WTC11 (cell line): Measurements from ENCODE around the gene SPPL2B. TPM values are rescaled to one million over a fixed set of nuclear protein-coding genes. Genes with fewer than 3 reads are reported as not detected.

ENCODE experiments used
- ATAC-seq: fragments of 200-7000 bp; cut with Tn5 transposase; 2 replicates; pipeline ENCODE4 v1.10.0; 2021; ENCODE audit warnings: mild to moderate bottlenecking, moderate library complexity
- CTCF ChIA-PET: fragments of 300-600 bp; sonication (Branson Sonifier 250); formaldehyde crosslinking; loops from one replicate; lab custom pipeline; 2021; ENCODE audit warnings: antibody characterized with exemption; lab: Charles Lee
- POLR2A ChIA-PET: fragments of 350-600 bp; sonication (Branson Sonifier 250); formaldehyde crosslinking; loops from one replicate; lab custom pipeline; 2021; ENCODE audit warnings: antibody characterized with exemption; lab: Charles Lee
- DNase-seq: peaks from one replicate; pipeline ENCODE4 v3.0.0; 2021; ENCODE audit warnings: low spot score
- H3K27ac Mint-ChIP-seq: 2 replicates; pipeline ENCODE4 v1.8.0; 2021; ENCODE audit warnings: mixed read lengths
- H3K27me3 Mint-ChIP-seq: 2 replicates; pipeline ENCODE4 v1.8.0; 2021; ENCODE audit warnings: low read depth, mild to moderate bottlenecking, moderate library complexity, mixed read lengths
- H3K36me3 Mint-ChIP-seq: 2 replicates; pipeline ENCODE4 v1.8.0; 2021; ENCODE audit warnings: mixed read lengths
- H3K4me1 Mint-ChIP-seq: 2 replicates; pipeline ENCODE4 v1.8.0; 2022; ENCODE audit warnings: mixed read lengths
- H3K4me3 Mint-ChIP-seq: 2 replicates; pipeline ENCODE4 v1.8.0; 2021; ENCODE audit warnings: mild to moderate bottlenecking, moderate library complexity, mixed read lengths
- H3K9me3 Mint-ChIP-seq: 2 replicates; pipeline ENCODE4 v1.8.0; 2021; ENCODE audit warnings: mixed read lengths
- ESRRA ChIP-seq: sonication (generic); formaldehyde crosslinking; IDR thresholded peaks from 2 replicates; pipeline ENCODE4 v1.8.1; 2022; ENCODE audit warnings: mild to moderate bottlenecking, missing genetic modification reagents, borderline replicate concordance
- FOXK1 ChIP-seq: sonication (generic); formaldehyde crosslinking; IDR thresholded peaks from 2 replicates; pipeline ENCODE4 v1.8.0; 2022; ENCODE audit warnings: mild to moderate bottlenecking, moderate library complexity, missing genetic modification reagents
- GTF2I ChIP-seq: fragments of 250-450 bp; sonication (Bioruptor Pico); conservative IDR thresholded peaks from 2 replicates; pipeline ENCODE4 v1.4.0; 2021; ENCODE audit warnings: mild to moderate bottlenecking
- KAT7 ChIP-seq: sonication (generic); formaldehyde crosslinking; IDR thresholded peaks from 2 replicates; pipeline ENCODE4 v1.8.1; 2023; ENCODE audit warnings: missing genetic modification reagents, mild to moderate bottlenecking, borderline replicate concordance
- PRDM15 ChIP-seq: sonication (generic); formaldehyde crosslinking; IDR thresholded peaks from 2 replicates; pipeline ENCODE4 v1.8.0; 2022; ENCODE audit warnings: missing genetic modification reagents
- RORB ChIP-seq: fragments of 250-450 bp; sonication (Bioruptor Pico); IDR thresholded peaks from 2 replicates; pipeline ENCODE4 v1.9.0; 2021; ENCODE audit warnings: mild to moderate bottlenecking
- SP1 ChIP-seq: sonication (generic); formaldehyde crosslinking; conservative IDR thresholded peaks from 2 replicates; pipeline ENCODE4 v1.8.1; 2022; ENCODE audit warnings: missing genetic modification reagents
- ZBTB21 ChIP-seq: sonication (generic); formaldehyde crosslinking; IDR thresholded peaks from 2 replicates; pipeline ENCODE4 v1.8.1; 2023; ENCODE audit warnings: mild to moderate bottlenecking, missing genetic modification reagents, borderline replicate concordance
- ZNF121 ChIP-seq: sonication (generic); formaldehyde crosslinking; IDR thresholded peaks from 2 replicates; pipeline ENCODE4 v1.8.0; 2023; ENCODE audit warnings: missing genetic modification reagents
- ZNF138 ChIP-seq: sonication (generic); formaldehyde crosslinking; conservative IDR thresholded peaks from 2 replicates; pipeline ENCODE4 v1.8.1; 2022; ENCODE audit warnings: mild to moderate bottlenecking, moderate library complexity, missing genetic modification reagents
- ZNF423 ChIP-seq: fragments of 250-450 bp; sonication (Bioruptor Pico); IDR thresholded peaks from 2 replicates; pipeline ENCODE4 v2.1.2; 2022; ENCODE audit warnings: mild to moderate bottlenecking, moderate library complexity
- total RNA-seq: library from RNA; stranded (reverse); gene quantifications from 3 replicates; pipeline ENCODE4 v1.2.3, GENCODE V29; 2021
- TF ChIP-seq, protein P1 (sequence below): sonication (generic); formaldehyde crosslinking; IDR thresholded peaks from 2 replicates; pipeline ENCODE4 v1.8.0; 2023; ENCODE audit warnings: missing genetic modification reagents, mild to moderate bottlenecking, borderline replicate concordance
- TF ChIP-seq, protein P2 (sequence below): sonication (generic); formaldehyde crosslinking; IDR thresholded peaks from 2 replicates; pipeline ENCODE4 v1.8.1; 2022; ENCODE audit warnings: mild to moderate bottlenecking, missing genetic modification reagents, moderate library complexity, borderline replicate concordance
- TF ChIP-seq, protein P3 (sequence below): fragments of 250-450 bp; sonication (Bioruptor Pico); IDR thresholded peaks from 2 replicates; pipeline ENCODE4 v1.8.0; 2021; ENCODE audit warnings: mild to moderate bottlenecking
- TF ChIP-seq, protein P4 (sequence below): sonication (generic); formaldehyde crosslinking; IDR thresholded peaks from 2 replicates; pipeline ENCODE4 v1.8.1; 2022; ENCODE audit warnings: low read depth, mild to moderate bottlenecking, moderate library complexity, missing genetic modification reagents, borderline replicate concordance
- TF ChIP-seq, protein P5 (sequence below): sonication (generic); formaldehyde crosslinking; IDR thresholded peaks from 2 replicates; pipeline ENCODE4 v1.8.1; 2023; ENCODE audit warnings: mild to moderate bottlenecking, missing genetic modification reagents
- TF ChIP-seq, protein P6 (sequence below): sonication (generic); formaldehyde crosslinking; IDR thresholded peaks from 2 replicates; pipeline ENCODE4 v1.8.1; 2022; ENCODE audit warnings: missing genetic modification reagents, borderline replicate concordance

SPPL2B gene
- total RNA-seq, 1 experiment from 2014 or later = 117 TPM

DNA sequence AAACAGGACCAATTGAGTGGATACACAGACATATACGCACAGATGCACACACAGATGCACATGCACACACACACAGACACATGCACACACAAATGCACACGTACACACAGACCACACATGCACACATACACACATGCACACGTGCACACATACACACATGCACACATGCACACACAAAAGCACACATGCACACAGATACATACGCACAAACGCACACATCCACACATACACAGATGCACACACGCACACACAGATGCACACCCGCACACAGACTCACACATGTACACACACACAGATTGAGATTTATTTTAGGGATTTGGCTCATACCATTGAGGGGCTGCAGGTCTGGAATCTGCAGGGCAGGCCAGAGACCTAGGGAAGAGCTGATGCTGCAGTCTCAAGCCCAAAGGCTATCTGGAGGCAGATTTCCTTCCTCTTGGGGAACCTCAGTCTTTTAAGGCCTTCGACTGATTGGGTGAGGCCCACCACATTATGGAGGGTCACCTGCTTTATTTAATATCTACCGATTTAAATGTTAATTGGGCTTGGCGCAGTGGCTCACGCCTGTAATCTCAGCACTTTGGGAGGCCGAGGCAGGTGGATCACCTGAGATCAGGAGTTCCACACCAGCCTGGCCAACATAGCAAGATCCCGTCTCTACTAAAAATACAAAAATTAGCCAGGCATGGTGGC, 54.2 kb downstream of the SPPL2B start:
- DNase-seq = no peak
- peak; percentile 84 for TF ChIP-seq GTF2I
- peak; percentile 63; the same call in 1 of the 2 replicates for TF ChIP-seq ZNF121 (CRISPR knock-in tag)
- no peak for TF ChIP-seq KAT7 (CRISPR knock-in tag)
- TF ChIP-seq, all 79 proteins: peak for 2
- CTCF ChIA-PET = no interaction called here
- Mint-ChIP-seq H3K36me3 (peaks cover 9% of the 10 kb centered on the region), H3K27me3 (peaks cover 14% of the 10 kb centered on the region), H3K27ac (no peak overlapping the region), H3K4me3 (no peak overlapping the region), H3K4me1 (peaks cover 3% of the 10 kb centered on the region; the same call in 1 of the 2 replicates), H3K9me3 (peaks cover 34% of the 10 kb centered on the region)
- POLR2A ChIA-PET = no interaction called here
- ATAC-seq = no peak

- peaks cover 16% of the 10 kb centered on the region for H3K9me3 Mint-ChIP-seq
- peak overlapping the region; percentile 80 for H3K27ac Mint-ChIP-seq
- peak overlapping the region; percentile 48 for H3K4me3 Mint-ChIP-seq
- H3K27me3 Mint-ChIP-seq = peaks cover 9% of the 10 kb centered on the region
- peaks cover 3% of the 10 kb centered on the region; the same call in 1 of the 2 replicates for H3K4me1 Mint-ChIP-seq
- DNase-seq (peak; percentile 84), ATAC-seq (peak; percentile 94)
- CTCF ChIA-PET = interaction anchor here (0.6 to 1.8 kb wide), 10 partner anchors 11 to 364 kb away, joined by 3 to 10 read pairs (median 4); no protein-coding TSS in a partner anchor
- POLR2A ChIA-PET = interaction anchor here (0.9 kb wide), 1 partner anchor 91 kb away, joined by 3 read pairs; the partner anchor contains the start of gene GADD45B
- H3K36me3 Mint-ChIP-seq = no peaks in the 10 kb centered on the region
- TF ChIP-seq, protein P1, sequence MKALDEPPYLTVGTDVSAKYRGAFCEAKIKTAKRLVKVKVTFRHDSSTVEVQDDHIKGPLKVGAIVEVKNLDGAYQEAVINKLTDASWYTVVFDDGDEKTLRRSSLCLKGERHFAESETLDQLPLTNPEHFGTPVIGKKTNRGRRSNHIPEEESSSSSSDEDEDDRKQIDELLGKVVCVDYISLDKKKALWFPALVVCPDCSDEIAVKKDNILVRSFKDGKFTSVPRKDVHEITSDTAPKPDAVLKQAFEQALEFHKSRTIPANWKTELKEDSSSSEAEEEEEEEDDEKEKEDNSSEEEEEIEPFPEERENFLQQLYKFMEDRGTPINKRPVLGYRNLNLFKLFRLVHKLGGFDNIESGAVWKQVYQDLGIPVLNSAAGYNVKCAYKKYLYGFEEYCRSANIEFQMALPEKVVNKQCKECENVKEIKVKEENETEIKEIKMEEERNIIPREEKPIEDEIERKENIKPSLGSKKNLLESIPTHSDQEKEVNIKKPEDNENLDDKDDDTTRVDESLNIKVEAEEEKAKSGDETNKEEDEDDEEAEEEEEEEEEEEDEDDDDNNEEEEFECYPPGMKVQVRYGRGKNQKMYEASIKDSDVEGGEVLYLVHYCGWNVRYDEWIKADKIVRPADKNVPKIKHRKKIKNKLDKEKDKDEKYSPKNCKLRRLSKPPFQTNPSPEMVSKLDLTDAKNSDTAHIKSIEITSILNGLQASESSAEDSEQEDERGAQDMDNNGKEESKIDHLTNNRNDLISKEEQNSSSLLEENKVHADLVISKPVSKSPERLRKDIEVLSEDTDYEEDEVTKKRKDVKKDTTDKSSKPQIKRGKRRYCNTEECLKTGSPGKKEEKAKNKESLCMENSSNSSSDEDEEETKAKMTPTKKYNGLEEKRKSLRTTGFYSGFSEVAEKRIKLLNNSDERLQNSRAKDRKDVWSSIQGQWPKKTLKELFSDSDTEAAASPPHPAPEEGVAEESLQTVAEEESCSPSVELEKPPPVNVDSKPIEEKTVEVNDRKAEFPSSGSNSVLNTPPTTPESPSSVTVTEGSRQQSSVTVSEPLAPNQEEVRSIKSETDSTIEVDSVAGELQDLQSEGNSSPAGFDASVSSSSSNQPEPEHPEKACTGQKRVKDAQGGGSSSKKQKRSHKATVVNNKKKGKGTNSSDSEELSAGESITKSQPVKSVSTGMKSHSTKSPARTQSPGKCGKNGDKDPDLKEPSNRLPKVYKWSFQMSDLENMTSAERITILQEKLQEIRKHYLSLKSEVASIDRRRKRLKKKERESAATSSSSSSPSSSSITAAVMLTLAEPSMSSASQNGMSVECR (CRISPR knock-in tag) = no peak
- TF ChIP-seq ZNF121 (CRISPR knock-in tag) (peak; percentile 89), ZBTB21 (CRISPR knock-in tag) (no peak), ZNF423 (CRISPR knock-in tag) (no peak), RORB (CRISPR knock-in tag) (no peak), ESRRA (CRISPR knock-in tag) (no peak), SP1 (peak; percentile 65), PRDM15 (no peak), ZNF138 (CRISPR knock-in tag) (no peak), FOXK1 (CRISPR knock-in tag) (0 out of 2 replicates have a peak, but pooled peaks have one; percentile 31)
- TF ChIP-seq, protein P2, sequence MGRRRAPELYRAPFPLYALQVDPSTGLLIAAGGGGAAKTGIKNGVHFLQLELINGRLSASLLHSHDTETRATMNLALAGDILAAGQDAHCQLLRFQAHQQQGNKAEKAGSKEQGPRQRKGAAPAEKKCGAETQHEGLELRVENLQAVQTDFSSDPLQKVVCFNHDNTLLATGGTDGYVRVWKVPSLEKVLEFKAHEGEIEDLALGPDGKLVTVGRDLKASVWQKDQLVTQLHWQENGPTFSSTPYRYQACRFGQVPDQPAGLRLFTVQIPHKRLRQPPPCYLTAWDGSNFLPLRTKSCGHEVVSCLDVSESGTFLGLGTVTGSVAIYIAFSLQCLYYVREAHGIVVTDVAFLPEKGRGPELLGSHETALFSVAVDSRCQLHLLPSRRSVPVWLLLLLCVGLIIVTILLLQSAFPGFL (CRISPR knock-in tag) = no peak
- TF ChIP-seq, protein P3, sequence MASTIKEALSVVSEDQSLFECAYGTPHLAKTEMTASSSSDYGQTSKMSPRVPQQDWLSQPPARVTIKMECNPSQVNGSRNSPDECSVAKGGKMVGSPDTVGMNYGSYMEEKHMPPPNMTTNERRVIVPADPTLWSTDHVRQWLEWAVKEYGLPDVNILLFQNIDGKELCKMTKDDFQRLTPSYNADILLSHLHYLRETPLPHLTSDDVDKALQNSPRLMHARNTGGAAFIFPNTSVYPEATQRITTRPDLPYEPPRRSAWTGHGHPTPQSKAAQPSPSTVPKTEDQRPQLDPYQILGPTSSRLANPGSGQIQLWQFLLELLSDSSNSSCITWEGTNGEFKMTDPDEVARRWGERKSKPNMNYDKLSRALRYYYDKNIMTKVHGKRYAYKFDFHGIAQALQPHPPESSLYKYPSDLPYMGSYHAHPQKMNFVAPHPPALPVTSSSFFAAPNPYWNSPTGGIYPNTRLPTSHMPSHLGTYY (CRISPR knock-in tag) = no peak
- TF ChIP-seq, protein P4, sequence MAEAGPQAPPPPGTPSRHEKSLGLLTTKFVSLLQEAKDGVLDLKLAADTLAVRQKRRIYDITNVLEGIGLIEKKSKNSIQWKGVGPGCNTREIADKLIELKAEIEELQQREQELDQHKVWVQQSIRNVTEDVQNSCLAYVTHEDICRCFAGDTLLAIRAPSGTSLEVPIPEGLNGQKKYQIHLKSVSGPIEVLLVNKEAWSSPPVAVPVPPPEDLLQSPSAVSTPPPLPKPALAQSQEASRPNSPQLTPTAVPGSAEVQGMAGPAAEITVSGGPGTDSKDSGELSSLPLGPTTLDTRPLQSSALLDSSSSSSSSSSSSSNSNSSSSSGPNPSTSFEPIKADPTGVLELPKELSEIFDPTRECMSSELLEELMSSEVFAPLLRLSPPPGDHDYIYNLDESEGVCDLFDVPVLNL (CRISPR knock-in tag) = no peak
- TF ChIP-seq, protein P5, sequence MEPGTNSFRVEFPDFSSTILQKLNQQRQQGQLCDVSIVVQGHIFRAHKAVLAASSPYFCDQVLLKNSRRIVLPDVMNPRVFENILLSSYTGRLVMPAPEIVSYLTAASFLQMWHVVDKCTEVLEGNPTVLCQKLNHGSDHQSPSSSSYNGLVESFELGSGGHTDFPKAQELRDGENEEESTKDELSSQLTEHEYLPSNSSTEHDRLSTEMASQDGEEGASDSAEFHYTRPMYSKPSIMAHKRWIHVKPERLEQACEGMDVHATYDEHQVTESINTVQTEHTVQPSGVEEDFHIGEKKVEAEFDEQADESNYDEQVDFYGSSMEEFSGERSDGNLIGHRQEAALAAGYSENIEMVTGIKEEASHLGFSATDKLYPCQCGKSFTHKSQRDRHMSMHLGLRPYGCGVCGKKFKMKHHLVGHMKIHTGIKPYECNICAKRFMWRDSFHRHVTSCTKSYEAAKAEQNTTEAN (CRISPR knock-in tag) = no peak
- TF ChIP-seq, protein P6, sequence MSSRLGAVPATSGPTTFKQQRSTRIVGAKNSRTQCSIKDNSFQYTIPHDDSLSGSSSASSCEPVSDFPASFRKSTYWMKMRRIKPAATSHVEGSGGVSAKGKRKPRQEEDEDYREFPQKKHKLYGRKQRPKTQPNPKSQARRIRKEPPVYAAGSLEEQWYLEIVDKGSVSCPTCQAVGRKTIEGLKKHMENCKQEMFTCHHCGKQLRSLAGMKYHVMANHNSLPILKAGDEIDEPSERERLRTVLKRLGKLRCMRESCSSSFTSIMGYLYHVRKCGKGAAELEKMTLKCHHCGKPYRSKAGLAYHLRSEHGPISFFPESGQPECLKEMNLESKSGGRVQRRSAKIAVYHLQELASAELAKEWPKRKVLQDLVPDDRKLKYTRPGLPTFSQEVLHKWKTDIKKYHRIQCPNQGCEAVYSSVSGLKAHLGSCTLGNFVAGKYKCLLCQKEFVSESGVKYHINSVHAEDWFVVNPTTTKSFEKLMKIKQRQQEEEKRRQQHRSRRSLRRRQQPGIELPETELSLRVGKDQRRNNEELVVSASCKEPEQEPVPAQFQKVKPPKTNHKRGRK (CRISPR knock-in tag) = no peak
Observed at GRCh38 chr19:2385053-2385721, 56.7 kb downstream of the SPPL2B start.
